HG02852 (cell line): ENCODE measurements around the gene LRP10.

ENCODE experiments used
- ATAC-seq: cut with Tn5 transposase; IDR thresholded peaks from one replicate; pipeline ENCODE4 v1.9.1; 2021; ENCODE audit warnings: mild to moderate bottlenecking, moderate library complexity; ENCODE audit not compliant: unreplicated experiment

LRP10 gene

DNA sequence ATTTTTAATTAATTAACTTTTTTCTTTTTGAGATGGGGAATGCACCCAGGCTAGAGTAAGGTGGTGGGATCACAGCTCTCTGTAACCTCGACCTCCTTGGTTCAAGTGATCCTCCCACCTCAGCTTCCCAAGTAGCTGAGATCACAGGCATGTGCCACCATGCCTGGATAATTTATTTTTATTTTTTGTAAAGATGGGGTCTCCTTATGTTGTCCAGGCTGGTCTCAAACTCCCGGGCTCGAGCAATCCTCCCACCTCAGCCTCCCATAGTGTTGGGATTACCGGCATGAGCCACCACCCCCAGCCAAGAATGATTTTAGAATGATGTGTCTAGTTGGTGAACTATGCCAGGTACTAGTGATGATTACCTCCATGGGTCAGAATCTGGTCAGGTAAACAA is 6.6 kb upstream of the LRP10 start:
- ATAC-seq: no peak

DNA sequence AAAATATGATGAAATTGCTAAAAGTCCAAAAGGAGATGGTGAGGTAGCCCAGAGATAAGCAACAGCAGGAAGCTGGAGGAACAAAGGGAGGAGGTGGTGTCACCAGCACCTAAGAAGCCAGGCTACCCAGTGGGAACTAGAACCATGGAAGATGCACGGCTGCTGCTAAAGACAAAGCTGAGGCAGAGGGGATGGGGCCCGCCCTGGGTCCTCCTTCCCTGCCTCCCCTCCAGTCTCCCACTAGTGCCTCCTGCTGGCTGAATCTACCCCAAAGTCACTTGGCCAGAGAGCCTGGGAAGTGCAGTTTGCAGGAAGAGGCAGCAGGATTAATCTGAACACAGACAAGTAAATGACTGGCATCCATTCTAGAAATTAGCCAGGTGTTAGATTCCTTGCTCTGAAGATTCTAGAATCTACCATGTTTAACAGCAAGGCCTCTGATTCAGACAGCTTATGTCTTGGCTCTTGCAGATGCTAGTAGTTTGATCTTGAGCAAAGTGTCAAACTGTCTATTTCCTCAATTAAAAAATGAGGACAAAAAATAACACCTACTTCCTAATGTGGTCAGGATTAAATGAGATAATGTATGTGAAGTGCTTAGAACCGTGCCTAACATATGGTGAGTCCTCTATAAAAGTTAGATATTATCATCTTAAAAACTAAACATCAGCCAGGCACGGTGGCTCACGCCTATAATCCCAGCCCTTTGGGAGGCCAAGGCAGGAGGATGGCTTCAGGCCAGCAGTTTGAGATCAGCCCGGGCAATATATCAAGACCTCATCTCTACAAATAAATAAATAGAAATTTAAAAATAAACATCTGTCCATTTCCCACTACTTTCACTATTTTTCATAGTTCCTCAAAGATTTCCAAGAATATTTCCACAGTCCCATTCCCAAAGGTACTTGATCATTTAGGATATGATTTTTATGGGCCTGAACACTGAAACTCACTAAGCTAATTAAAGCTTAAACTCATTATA is 5.8 kb upstream of the LRP10 start:
- ATAC-seq: no peak

DNA sequence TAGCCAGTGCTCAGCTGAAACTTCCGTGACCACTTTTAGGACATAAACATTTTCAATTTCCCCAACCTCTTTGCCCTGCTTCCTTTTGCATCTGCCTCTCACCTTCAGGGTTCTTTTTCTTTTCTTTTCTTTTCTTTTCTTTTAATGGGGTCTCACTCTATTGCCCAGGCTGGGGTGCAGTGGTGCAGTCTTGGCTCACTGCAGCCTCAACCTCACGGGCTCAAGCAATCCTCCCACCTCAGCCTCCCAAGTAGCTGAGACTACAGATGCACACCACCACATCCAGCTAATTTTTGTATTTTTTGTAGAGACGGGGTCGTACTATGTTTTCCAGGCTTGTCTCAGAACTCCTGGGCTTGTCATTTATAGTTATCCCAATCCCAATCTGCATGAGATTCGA is 4.7 kb upstream of the LRP10 start:
- ATAC-seq: no peak

DNA sequence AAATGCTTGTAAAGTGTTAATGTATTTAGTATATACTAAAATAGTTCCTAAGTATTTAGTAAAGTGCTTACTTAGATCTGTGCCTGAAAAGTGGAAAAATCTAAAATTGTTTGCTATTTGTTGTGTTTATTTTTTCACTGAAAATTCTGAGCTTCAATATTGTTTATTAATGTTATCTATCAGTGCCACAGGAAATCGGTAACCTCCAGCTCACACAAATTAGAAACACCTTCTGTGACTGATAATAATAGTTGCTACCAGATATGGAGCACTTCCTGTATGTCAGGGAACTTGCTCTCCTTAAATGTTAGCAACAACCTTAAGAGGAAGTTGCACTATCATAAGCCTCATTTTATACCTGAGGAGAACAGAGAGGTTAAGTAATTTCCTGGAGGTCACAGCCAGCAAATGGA is 723 bp upstream of the LRP10 start:
- peak; percentile 39 for ATAC-seq

DNA sequence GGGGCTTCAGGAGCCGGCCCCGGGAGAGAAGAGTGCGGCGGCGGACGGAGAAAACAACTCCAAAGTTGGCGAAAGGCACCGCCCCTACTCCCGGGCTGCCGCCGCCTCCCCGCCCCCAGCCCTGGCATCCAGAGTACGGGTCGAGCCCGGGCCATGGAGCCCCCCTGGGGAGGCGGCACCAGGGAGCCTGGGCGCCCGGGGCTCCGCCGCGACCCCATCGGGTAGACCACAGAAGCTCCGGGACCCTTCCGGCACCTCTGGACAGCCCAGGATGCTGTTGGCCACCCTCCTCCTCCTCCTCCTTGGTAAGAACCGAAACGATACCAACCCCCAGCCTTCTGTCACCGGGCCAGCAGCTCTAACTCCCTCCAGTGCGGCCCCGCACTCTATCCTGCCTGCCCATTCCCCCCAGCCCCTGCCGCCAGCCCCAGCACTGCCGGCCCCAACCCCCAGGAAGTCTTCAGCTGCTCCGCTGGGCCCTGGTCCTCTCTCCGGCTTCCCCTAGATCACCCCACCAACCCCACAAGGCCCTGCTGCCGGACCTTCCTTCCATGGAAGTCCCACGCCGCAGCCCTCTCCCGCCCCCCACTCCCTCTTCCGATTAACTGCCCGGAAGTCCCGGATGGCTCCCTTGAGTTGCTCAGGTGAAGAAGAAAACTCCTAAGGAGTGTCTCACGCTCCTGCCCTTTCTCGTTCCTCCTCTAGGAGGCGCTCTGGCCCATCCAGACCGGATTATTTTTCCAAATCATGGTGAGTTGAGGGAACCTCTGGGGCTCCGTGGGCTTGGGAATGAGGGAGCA is 693 bp downstream of the LRP10 start:
- ATAC-seq: peak; percentile 23

DNA sequence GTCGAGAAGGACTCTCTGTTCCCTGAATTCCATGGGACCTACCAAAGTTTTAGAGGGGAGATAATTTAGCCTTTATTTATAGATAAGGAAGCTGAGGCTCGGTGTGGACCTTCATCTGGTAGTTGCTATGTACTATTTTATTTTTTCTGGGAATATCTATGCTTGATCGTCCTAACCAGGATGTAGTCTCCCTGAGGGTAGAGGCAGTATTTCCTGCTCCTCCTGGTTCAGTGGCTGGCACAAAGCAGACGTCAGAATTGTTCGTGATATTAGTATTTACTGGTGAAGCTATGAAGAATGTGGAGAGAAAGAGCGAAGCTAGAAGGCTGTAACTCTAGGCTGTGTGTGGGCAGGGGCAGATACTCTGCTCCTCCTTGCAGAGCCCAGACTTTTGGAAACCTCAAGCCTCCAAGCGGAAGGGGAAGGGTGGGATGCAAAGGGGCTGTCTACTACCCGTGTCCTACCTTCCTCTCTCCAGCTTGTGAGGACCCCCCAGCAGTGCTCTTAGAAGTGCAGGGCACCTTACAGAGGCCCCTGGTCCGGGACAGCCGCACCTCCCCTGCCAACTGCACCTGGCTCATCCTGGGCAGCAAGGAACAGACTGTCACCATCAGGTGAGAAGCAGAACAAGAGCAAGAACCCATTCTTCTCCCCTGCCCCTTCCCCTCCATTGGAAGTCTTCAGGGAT is 1.4 kb downstream of the LRP10 start:
- no peak for ATAC-seq

DNA sequence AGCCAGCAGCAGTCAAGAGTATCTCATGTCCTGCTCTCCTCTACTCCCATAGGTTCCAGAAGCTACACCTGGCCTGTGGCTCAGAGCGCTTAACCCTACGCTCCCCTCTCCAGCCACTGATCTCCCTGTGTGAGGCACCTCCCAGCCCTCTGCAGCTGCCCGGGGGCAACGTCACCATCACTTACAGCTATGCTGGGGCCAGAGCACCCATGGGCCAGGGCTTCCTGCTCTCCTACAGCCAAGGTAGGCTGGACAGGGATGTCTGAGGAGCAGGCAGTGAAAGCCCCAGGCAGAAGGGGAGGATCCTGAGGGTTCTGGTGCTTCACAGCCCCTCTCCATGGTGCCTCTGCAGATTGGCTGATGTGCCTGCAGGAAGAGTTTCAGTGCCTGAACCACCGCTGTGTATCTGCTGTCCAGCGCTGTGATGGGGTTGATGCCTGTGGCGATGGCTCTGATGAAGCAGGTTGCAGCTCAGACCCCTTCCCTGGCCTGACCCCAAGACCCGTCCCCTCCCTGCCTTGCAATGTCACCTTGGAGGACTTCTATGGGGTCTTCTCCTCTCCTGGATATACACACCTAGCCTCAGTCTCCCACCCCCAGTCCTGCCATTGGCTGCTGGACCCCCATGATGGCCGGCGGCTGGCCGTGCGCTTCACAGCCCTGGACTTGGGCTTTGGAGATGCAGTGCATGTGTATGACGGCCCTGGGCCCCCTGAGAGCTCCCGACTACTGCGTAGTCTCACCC is 3.6 kb downstream of the LRP10 start:
- no peak for ATAC-seq

DNA sequence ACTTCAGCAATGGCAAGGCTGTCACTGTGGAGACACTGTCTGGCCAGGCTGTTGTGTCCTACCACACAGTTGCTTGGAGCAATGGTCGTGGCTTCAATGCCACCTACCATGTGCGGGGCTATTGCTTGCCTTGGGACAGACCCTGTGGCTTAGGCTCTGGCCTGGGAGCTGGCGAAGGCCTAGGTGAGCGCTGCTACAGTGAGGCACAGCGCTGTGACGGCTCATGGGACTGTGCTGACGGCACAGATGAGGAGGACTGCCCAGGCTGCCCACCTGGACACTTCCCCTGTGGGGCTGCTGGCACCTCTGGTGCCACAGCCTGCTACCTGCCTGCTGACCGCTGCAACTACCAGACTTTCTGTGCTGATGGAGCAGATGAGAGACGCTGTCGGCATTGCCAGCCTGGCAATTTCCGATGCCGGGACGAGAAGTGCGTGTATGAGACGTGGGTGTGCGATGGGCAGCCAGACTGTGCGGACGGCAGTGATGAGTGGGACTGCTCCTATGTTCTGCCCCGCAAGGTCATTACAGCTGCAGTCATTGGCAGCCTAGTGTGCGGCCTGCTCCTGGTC is 4.3 kb downstream of the LRP10 start:
- ATAC-seq: no peak

DNA sequence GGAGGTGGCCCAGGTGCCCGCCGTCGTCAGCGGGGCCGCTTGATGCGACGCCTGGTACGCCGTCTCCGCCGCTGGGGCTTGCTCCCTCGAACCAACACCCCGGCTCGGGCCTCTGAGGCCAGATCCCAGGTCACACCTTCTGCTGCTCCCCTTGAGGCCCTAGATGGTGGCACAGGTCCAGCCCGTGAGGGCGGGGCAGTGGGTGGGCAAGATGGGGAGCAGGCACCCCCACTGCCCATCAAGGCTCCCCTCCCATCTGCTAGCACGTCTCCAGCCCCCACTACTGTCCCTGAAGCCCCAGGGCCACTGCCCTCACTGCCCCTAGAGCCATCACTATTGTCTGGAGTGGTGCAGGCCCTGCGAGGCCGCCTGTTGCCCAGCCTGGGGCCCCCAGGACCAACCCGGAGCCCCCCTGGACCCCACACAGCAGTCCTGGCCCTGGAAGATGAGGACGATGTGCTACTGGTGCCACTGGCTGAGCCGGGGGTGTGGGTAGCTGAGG is 5.5 kb downstream of the LRP10 start:
- no peak for ATAC-seq

DNA sequence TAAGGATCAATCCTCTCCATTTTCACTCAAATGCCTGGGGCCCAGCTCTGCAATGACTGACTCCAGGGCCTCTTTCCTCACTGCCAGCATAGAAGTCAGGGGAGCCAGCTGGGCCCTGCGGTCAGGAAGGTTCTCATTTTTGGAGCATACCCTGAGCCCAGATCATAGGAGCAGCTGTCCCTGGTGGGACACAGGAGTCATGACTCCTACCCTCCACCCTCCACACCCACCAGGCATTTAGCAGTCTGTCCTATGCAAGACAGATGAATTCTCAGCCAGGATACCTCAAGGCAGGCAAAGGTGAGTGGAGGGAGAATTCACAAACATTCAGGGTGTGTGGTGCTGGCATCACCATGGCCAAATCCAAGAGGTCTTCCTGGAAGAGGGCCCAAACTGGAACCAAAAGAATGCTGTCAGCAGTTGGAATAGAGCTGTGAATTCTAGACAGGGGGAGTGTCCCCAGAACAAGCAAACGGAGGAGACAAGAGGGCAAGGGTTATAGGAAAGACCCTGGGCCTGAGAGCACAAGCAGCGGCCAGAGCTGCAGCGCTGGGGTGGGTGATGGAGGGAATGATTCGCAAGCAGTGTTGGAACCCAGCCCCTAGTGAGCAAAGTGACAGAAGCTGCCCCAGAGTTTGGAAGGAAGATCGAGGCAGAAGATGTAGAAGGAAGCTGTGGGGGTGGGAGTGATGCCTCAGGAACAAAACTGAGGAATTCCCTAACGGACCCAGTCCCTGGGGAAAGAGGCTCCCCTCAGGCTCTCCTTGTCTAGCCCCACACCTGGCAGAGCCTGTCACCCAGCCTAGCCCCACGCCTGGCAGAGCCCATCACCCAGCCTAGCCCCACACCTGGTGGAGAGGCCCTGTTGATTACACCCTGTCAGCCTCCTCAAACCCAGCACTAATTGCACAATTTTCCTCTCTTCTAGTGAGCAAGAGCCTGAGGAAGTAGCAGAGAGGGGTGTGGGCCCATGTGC is 7.0 kb downstream of the LRP10 start:
- no peak for ATAC-seq

DNA sequence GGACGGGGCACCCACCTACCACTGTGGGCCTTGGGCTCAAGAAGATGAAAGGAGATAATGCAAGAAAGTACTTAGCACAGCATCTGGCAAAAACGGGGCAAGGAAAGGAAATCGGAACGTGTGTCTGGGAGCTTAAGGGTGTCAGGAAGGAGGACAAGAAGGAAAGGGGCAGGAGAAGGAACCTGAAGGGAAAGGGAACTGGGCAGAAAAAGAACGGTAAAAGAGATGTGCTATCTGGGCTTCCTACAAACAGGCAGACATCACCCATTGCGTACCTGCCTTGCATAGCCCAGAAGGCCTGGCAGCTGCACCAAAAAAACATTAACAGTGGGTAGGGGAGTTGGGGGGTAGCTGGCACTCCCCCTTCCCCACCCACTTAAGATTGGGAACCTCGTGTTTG is 10.5 kb downstream of the LRP10 start:
- ATAC-seq: no peak

DNA sequence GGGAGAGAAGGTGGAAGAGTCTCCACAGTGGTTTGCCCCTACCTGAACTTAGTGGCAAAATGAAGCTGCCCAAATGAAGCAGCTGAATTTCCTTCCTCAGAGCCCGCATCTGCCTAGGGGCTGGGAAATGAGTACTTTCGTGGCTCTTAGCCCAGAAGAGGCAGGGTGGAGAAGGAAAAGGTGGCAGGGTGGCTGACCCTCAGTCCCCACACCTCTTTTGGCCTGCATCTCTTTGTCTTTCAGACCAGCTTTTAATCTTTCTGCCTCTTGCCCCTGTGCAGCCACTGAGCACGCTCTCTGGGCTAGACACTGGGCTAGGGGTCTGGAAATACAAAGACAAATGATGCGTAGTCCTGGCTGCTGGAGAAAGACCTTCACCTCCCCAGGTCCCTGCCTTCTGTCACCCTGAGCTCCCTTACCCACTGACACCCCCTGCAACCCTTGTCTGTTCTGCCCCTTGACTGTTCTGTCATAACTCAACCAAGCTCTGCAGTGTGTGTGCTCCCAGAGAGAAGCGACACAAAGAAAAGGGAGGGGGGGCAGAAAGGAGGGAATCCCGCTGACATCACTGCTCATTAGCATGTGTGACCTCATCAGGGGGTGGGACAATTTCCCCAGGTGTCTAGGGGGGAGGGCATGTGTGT is 11.1 kb downstream of the LRP10 start:
- ATAC-seq: no peak

DNA sequence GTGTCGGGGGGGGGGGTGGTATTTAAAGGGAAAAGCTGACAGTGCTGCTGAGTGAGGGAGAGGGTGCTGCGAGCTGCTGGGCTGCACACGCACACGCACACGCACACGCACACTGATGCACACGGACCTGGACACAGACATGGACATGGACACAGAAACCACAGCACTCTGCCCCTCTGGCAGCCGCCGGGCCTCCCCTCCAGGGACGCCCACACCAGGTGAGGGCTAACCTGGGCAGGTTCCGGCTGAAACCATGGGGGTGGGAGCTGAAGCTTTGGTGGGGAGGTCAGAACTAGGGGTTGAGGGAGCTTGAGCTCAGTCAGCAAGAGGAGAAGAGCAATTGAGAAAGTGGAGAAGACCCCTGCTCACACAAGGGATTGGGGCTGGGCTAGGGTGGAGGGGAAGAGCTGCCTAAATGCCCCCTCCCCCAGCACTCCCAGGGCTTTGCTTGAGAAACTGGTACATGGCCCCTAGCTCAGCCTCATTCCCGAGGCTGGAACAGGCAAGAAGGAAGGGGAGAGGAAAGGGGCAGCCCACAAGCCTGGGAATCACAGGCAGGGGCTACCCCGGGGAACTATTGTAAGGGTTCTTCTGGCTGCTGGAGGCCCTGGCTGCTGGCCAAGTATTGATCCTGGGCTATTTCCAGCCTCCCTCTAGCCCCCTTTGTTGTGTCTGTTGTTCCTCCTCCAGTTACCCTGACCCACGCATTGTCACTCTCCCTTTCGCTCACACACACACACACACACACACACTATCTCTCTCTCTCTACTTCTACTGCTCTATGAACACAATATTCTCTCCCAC is 11.8 kb downstream of the LRP10 start, which contains the start of gene REM2:
Gene REM2, plus strand, starts transcription at position 50 of the 804 bp plus-strand sequence. Its CDS starts 66 bp downstream, at position 116.
- no peak for ATAC-seq

DNA sequence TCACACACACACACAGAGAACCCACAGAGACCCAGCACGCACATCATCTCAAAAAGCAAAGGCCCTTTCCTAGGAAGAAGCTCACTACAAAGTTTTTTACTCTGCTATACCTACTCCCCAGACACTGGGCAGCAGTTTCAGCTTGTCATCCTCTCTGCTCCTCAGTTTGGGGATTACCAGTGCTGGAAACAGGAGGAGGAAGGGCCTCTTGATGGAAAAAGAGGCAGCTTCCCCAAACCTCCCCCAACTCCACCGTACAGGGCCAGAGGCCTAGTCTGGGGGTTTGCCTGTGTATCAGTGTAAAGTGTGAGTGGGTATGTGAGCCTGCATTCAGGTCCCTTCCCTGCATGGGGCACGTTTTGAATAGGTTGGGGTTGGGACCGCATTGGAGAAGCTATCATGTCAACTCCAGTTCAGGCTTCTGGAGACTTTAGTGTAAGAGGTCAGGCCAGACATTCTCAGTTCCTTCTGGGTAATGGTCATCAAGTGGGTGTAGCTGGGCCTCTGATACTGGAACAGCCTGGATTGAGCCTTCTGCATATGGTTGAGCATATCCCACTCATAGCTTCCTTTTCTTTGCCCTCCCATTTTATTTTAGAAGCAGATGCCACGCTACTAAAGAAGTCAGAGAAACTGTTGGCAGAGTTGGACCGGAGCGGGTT is 12.7 kb downstream of the LRP10 start:
- no peak for ATAC-seq

DNA sequence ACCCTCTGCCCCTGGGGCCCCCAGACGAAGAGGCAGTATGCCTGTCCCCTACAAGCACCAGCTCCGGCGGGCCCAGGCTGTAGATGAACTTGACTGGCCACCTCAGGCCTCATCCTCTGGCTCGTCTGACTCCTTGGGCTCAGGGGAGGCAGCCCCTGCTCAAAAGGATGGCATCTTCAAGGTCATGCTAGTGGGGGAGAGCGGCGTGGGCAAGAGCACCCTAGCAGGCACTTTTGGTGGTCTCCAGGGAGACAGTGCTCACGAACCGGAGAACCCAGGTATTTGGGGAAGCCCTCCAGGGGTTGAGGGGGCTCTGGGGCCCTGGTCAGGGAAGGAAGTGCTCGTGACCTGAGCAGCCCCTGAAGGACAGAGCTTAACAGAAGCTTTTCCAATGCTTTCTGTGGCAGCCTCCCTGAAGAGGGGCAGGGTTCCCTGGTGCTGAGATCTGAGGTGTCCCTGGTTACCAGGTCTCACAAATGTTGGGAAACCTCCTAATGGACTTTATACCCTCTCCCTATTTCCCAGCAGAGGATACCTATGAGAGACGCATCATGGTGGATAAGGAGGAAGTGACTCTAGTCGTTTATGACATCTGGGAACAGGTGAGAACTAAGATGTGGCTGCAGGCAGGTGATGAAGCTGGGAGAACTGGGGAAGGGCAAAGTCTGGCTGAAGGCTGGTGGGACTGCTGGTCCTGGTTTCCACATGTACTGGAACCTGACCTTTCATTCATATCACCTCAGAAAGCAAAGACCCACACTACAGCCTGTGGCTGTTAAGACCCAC is 13.4 kb downstream of the LRP10 start:
- ATAC-seq: no peak

DNA sequence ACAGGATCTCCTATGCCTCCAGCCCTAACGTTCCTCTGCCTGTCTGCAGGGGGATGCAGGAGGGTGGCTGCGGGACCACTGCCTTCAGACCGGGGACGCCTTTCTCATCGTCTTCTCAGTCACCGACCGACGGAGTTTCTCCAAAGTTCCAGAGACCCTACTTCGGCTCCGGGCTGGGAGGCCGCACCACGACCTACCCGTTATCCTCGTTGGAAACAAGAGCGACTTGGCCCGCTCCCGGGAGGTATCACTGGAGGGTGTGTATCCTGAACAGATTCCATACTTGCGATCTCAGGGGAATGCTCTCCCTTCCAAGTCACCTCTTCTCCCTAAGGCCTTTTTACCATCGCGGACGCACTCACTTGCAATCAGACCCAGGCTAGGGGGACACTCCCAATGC is 14.4 kb downstream of the LRP10 start:
- ATAC-seq: no peak
